ENCODE measurements around the gene SGK1.

DNA sequence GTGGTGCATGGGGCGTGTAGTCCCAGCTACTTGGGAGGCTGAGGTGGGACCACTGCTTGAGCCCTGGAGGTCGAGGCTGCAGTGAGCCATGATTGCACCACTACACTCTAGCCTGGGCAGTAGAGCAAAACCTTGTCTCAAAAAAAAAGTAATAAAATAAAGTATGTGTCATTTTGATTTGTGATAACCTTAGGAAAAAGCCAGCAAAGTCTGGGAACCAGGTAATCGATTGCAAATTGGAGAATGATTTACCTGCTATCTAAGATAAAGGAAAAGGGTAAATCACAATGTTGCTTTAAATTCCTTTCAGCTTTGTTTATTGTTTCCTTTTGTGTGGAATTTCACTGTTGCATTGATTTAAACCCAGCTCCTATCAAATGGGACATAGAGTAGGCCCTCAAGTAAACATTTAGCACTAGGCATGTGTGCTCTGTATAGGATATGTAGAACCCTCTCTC lies 59.0 kb downstream of the SGK1 start:
- TF ChIP-seq, protein P1, sequence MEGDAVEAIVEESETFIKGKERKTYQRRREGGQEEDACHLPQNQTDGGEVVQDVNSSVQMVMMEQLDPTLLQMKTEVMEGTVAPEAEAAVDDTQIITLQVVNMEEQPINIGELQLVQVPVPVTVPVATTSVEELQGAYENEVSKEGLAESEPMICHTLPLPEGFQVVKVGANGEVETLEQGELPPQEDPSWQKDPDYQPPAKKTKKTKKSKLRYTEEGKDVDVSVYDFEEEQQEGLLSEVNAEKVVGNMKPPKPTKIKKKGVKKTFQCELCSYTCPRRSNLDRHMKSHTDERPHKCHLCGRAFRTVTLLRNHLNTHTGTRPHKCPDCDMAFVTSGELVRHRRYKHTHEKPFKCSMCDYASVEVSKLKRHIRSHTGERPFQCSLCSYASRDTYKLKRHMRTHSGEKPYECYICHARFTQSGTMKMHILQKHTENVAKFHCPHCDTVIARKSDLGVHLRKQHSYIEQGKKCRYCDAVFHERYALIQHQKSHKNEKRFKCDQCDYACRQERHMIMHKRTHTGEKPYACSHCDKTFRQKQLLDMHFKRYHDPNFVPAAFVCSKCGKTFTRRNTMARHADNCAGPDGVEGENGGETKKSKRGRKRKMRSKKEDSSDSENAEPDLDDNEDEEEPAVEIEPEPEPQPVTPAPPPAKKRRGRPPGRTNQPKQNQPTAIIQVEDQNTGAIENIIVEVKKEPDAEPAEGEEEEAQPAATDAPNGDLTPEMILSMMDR (IDR thresholded peaks at IDR 0.05): no peak
- TF ChIP-seq POLR2A (IDR thresholded peaks at IDR 0.05): no peak

Measured in suprapubic skin (tissue), 3 donors.